ENCODE data around the gene PTPRR. TPM values are rescaled to one million over a fixed set of nuclear protein-coding genes. Genes with fewer than 3 reads are reported as not detected.

Gene PTPRR
- total RNA-seq, 2 donors from 2014 or later, result 0.32 to 2.4 TPM

- H3K36me3 ChIP-seq, result no peaks in the 10 kb centered on the region
- DNase-seq (ENCODE audit: low spot score), result no peak
- intact Hi-C loops (cut with DNase I), result no loop called here
These were observed 291.6 kb downstream of the PTPRR start for GRCh38 chr12:70628701-70629480.

GRCh38 chr12:70627677-70628076, 292.9 kb downstream of the PTPRR start:
- no peak overlapping the region for H3K4me3 ChIP-seq
- TF ChIP-seq POLR2AphosphoS5 (IDR thresholded peaks at IDR 0.05), result no peak
- 57% methylated on average over 5 of the region's 5 CpGs for WGBS
- no peaks in the 10 kb centered on the region for H3K36me3 ChIP-seq
- H3K27ac ChIP-seq, result no peak overlapping the region
- DNase-seq (ENCODE audit: low spot score), result no peak
- no peaks in the 10 kb centered on the region for H3K27me3 ChIP-seq (replicated peaks; ENCODE audit: insufficient read depth)
- no peaks in the 10 kb centered on the region for H3K9me3 ChIP-seq
- intact Hi-C loops (cut with DNase I), result no loop called here
- H3K4me1 ChIP-seq (replicated peaks), result no peaks in the 10 kb centered on the region

More at GRCh38 chr12:70628701-70629480, 291.6 kb downstream of the PTPRR start:
- WGBS, result 63% methylated on average over 3 of the region's 3 CpGs
- Histone ChIP-seq H3K27me3 (replicated peaks; ENCODE audit: insufficient read depth) (no peaks in the 10 kb centered on the region), H3K27ac (no peak overlapping the region), H3K9me3 (no peaks in the 10 kb centered on the region), H3K4me3 (no peak overlapping the region), H3K4me1 (replicated peaks) (no peaks in the 10 kb centered on the region)
- TF ChIP-seq POLR2AphosphoS5 (IDR thresholded peaks at IDR 0.05) (no peak), CTCF (IDR thresholded peaks at IDR 0.05) (no peak), POLR2A (IDR thresholded peaks at IDR 0.05) (no peak)

GRCh38 chr12:70626180-70626579, 294.4 kb downstream of the PTPRR start:
- TF ChIP-seq POLR2AphosphoS5 (IDR thresholded peaks at IDR 0.05) (no peak), CTCF (IDR thresholded peaks at IDR 0.05) (no peak), POLR2A (IDR thresholded peaks at IDR 0.05) (no peak)
- no peaks in the 10 kb centered on the region for H3K9me3 ChIP-seq
- DNase-seq (ENCODE audit: low spot score), result no peak
- WGBS, result 90% methylated on average over 3 of the region's 3 CpGs
- intact Hi-C loops (cut with DNase I), result no loop called here
- H3K4me3 ChIP-seq, result no peak overlapping the region
- H3K36me3 ChIP-seq, result no peaks in the 10 kb centered on the region
- H3K4me1 ChIP-seq (replicated peaks), result no peaks in the 10 kb centered on the region
- no peak overlapping the region for H3K27ac ChIP-seq
- no peaks in the 10 kb centered on the region for H3K27me3 ChIP-seq (replicated peaks; ENCODE audit: insufficient read depth)

- Histone ChIP-seq H3K36me3 (no peaks in the 10 kb centered on the region), H3K4me1 (replicated peaks) (no peaks in the 10 kb centered on the region), H3K4me3 (no peak overlapping the region), H3K9me3 (no peaks in the 10 kb centered on the region), H3K27me3 (replicated peaks; ENCODE audit: insufficient read depth) (no peaks in the 10 kb centered on the region), H3K27ac (no peak overlapping the region)
- TF ChIP-seq POLR2AphosphoS5 (IDR thresholded peaks at IDR 0.05), result no peak
- no peak for TF ChIP-seq POLR2A (IDR thresholded peaks at IDR 0.05)
- TF ChIP-seq CTCF (IDR thresholded peaks at IDR 0.05), result no peak
- no peak for DNase-seq (ENCODE audit: low spot score)
- 77% methylated on average over 5 of the region's 5 CpGs for WGBS
- intact Hi-C loops (cut with DNase I), result no loop called here
These were observed 300.9 kb downstream of the PTPRR start for GRCh38 chr12:70619471-70620152.

- H3K9me3 ChIP-seq, result no peaks in the 10 kb centered on the region
- TF ChIP-seq POLR2A (IDR thresholded peaks at IDR 0.05) (no peak), POLR2AphosphoS5 (IDR thresholded peaks at IDR 0.05) (no peak), CTCF (IDR thresholded peaks at IDR 0.05) (no peak)
- intact Hi-C loops (cut with DNase I), result no loop called here
- H3K4me3 ChIP-seq, result no peak overlapping the region
- WGBS, result 92% methylated on average over 4 of the region's 4 CpGs
- H3K36me3 ChIP-seq, result no peaks in the 10 kb centered on the region
- H3K4me1 ChIP-seq (replicated peaks), result no peaks in the 10 kb centered on the region
- DNase-seq (ENCODE audit: low spot score), result no peak
- no peak overlapping the region for H3K27ac ChIP-seq
- H3K27me3 ChIP-seq (replicated peaks; ENCODE audit: insufficient read depth), result no peaks in the 10 kb centered on the region
These were observed 302.2 kb downstream of the PTPRR start for GRCh38 chr12:70618371-70618770.

Data from prostate gland (tissue), 2 donors.